Measurements from ENCODE around the gene SMURF2.
"Not testable (repeated sequence)": the region's sequence is repeated elsewhere in the genome, so short reads cannot be mapped to it uniquely, and the experiment has no call there.

Gene SMURF2

GRCh38 chr17:64664299-64664981 lies 2.3 kb upstream of the SMURF2 start:
- DNase-seq (ENCODE audit: low read depth) = not testable (repeated sequence)

DNA sequence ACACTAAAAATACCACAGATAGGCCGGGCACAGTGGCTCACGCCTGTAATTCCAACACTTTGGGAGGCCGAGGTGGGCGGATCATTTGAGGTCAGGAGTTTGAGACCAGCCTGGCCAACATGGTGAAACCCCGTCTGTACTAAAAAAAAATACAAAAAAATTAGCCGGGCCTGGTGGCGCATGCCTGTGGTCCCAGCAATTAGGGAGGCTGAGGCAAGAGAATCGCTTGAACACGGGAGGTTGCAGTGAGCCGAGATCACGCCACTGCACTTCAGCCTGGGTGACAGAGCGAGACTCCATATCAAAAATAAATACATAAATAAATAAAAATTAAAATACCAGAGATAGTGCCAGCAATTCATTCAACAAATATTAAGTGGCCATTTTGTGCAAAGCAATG lies 1.7 kb upstream of the SMURF2 start:
- DNase-seq (ENCODE audit: low read depth) = not testable (repeated sequence)

GRCh38 chr17:64662774-64663367 lies 764 bp upstream of the SMURF2 start:
- no peak for DNase-seq (ENCODE audit: low read depth)

- DNase-seq (ENCODE audit: low read depth) = no peak
Measured at GRCh38 chr17:64661726-64661975, 456 bp downstream of the SMURF2 start.

GRCh38 chr17:64660978-64661725 lies 955 bp downstream of the SMURF2 start:
- DNase-seq (ENCODE audit: low read depth) = not testable (repeated sequence)

- not testable (repeated sequence) for DNase-seq (ENCODE audit: low read depth)
Measured at GRCh38 chr17:64660195-64660977, 1.7 kb downstream of the SMURF2 start.

DNA sequence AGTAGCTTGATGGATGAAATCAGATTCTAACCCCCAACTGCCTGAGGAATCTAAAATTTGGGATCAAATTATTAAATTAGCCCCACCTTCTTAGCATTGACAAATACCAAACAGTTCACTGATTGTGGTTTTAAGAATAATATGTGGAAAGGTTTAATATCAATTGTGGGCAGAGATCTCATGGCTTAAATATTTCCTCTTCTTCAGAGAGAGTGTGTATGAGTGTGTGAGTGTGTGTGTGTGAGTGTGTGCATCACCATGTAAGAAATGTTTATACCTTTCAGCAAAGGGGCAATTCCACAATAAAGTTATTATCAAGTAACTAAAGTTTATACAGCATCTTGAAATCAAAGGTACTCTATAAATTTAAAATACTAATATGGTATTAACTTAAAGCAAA lies 3.2 kb downstream of the SMURF2 start:
- no peak for DNase-seq (ENCODE audit: low read depth)

- DNase-seq (ENCODE audit: low read depth) = no peak
Measured at GRCh38 chr17:64657610-64658125, 4.4 kb downstream of the SMURF2 start.

GRCh38 chr17:64655704-64656103 lies 6.4 kb downstream of the SMURF2 start:
- DNase-seq (ENCODE audit: low read depth) = no peak

DNA sequence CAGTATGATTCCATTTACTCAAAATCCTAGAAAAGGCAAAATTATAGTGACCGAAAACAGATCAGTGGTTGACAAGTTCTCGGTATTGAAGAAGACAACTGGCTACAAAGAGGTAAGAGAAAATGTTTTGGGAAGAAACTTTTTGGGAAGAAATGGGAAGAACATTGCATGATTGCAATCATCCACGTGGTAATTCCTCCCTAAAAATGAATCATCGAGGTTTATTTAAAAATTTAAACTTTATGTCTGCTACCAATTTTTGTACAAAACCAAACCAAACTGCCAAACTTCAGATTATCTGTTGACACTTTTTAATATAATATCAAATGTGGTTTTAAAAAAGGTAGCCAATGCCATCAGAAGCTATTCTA lies 8.1 kb downstream of the SMURF2 start:
- no peak for DNase-seq (ENCODE audit: low read depth)

DNA sequence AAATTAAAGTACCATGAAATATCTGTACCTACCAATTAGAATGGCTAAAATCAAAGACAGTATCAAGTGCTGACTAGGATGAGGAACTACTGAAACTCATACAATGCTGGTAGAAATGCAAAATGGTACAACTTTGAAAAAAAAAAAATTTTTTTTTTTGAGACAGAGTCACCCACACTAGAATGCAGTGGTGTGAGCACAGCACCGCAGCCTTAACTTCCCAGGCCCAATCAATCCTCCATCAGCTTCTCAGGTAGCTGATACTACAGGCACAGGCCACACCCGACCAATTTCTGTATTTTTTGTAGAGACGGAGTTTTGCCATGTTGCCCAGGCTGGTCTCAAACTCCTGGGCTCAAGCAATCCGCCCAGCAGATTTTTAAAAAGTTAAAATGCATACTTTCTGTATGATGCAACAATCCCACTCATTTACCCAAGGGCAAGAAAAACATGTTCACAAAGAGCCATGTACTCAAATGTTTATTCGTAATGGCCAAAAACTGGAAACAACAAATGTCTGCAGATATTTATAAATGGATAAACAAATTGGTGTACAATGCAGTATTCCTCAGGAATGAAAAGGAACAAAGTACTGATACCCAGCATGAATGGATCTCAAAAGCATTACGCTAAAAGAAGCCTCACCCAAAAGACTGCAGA lies 8.7 kb downstream of the SMURF2 start:
- no peak for DNase-seq (ENCODE audit: low read depth)

DNA sequence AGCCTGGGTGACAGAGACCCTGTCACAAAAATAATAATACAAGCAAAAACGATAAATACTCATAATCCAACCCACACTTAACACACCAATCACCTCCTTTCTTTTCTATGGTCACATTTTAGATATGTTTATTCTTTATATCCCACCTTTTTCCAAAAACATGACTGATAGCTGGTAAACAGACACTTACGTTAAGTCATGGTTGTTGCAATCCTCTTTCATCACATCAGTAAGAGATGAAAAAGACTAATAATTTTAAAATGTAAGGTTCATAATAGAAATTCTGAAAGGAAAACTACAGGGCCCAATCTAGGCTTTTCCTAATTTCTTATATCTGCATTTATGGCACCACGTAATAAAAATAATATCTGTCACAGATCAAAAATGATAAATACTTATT lies 10.2 kb downstream of the SMURF2 start:
- DNase-seq (ENCODE audit: low read depth) = no peak

- DNase-seq (ENCODE audit: low read depth) = no peak
Measured at GRCh38 chr17:64648234-64648633, 13.9 kb downstream of the SMURF2 start.

DNA sequence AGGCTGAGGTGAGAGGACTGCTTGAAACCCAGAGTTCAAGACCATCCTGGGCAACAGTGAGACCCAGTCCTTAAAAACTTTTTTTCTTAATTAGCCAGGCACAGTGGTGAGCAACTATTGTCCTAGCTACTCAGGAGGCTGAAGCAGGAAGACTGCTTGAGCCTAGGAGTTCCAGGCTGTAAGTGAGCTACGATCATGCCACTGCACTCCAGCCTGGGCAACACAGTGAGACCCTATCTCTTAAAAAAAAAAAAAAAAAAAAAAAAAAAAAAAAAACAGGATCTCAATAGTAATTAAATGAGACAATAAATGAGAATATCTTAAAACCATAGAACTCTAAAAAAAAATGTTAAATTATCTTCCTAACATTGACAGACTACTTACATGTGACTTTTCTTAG lies 14.3 kb downstream of the SMURF2 start:
- DNase-seq (ENCODE audit: low read depth) = no peak

DNA sequence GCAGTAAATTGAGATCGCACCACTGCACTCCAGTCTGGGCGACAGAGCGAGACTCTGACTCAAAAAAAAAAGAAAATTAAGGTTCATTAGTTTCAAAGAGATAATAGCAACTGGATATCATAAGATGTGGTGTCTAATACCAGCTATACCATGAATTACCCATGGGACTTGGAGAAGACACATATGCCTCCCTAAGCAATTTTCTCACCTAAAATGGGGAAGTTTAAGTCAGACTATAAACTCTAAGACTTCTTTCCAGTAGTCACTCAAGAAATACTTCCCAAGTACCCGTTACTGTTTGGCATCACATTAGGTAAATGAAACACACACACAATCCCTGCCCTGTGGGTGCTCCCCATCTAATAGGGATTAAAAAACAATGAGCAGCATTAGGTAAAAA lies 22.6 kb downstream of the SMURF2 start:
- no peak for DNase-seq (ENCODE audit: low read depth)

DNA sequence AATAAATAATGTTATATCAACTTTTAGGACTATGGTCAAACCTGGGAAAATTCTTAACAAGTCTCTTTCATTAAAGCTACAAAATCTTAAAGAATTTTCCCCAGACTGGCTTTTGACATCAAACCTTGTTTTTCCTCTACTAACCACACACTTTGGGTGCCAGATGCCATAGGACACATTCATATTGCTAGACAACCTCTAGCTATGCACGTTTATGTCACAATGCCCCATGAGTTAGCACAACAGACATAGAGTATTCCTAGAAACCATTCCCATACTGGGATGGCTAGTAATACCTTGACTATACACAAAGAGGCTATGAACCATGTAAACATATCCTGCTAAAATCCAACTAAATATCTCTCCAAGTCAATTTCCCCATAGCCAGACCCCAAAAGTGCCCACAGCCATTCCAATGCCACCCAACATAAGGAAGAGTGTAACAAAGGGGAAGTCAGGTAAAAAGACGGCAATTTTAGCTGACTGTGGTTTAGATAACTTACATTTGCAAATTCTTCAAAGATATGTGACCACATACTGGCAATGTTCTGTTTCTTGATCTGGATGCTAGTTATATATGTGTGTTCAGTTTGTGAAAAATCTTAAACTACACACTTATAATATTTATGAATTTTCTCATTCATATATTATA lies 23.4 kb downstream of the SMURF2 start:
- DNase-seq (ENCODE audit: low read depth) = no peak

DNA sequence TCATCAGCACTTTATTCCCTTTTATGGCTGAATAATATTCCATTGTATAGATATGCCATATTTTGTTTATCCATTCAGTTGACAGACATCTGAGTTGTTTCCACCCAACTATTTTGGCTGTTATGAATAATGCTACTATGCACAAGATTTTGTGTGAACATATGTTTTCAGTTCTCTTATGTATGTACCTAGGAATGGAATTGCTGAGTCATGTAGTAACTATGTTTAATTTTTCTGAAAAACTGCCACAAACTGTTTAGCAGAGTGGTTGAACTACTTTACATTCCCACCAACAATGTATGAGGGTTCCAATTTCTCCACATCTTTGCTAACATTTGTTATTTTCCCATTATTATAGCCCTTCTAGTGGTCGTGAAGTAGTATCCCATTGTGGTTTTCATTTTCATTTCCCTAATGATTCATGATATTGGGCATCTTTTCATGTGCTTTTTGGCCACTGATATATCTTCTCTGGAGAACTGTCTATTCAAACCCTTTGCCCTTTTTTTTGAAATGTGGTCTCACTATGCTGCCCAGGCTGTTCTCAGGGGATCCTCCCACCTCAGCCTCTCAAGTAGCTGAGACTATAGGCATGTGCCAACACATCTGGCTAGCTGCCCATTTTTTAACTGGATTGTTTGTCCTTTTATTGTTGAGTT lies 26.3 kb downstream of the SMURF2 start:
- no peak for DNase-seq (ENCODE audit: low read depth)

- no peak for DNase-seq (ENCODE audit: low read depth)
Measured at GRCh38 chr17:64634218-64634617, 27.9 kb downstream of the SMURF2 start.

DNA sequence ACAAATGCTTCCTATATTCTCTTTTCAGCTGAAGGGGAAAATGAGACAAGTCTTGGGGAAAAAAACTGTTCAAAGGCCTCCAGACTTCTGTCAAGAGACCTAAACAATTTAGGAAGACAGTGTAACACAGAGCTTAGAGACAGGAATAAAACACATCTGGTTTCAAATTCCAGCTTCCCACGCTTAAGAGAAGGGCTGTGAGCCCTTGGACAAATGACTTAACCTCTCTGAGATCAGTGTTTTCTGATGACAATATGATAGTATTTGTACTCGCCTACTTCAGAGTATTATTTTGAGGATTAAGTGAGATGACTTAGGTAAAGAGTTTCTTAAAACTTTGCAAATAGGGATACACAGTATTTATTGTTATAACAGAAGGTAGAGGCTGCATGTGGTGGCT lies 29.5 kb downstream of the SMURF2 start:
- no peak for DNase-seq (ENCODE audit: low read depth)

DNA sequence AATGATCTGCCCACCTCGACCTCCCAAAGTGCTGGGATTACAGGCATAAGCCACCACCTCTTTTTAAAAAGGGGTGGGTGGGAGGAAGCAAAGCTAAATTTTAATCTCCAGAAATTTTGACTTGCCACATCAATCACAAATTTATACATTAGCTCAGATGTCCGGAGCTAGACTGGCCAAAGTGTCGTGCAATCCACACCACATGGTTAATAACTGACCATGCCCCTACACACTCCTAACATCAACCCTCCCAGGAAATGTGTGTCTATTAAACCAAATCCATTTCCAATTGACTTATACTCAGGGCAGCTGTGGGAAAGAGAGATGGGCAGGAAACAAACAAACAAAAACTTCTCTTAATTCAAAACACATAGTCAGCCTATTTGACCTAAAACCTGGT lies 29.9 kb downstream of the SMURF2 start:
- DNase-seq (ENCODE audit: low read depth) = no peak
